Common myeloid progenitor, CD34-positive (primary cell): Measurements from ENCODE around the gene PRKAR1A.

Source experiments
- CTCF ChIA-PET: fragments of 350-600 bp; sonication (Branson Sonifier 250); formaldehyde crosslinking; loops from one replicate; lab custom pipeline; 2021; ENCODE audit warnings: antibody characterized with exemption; lab: Charles Lee
- POLR2A ChIA-PET: fragments of 350-600 bp; sonication (Branson Sonifier 250); formaldehyde crosslinking; loops from one replicate; lab custom pipeline; 2021; ENCODE audit warnings: antibody characterized with exemption; lab: Charles Lee
- DNase-seq, 3 donors: peaks; one replicate each; pipeline versions ENCODE4 v3.0.0 to v3.0.0-alpha.2; 2013
- H3K27ac ChIP-seq, 2 experiments: 1 replicate in 1 of 2; 2 replicates in 1 of 2; pipeline ENCODE4 v1.7.0; 2013; ENCODE audit warnings: inconsistent platforms in 2 of 2, low read length in 2 of 2, mild to moderate bottlenecking in 2 of 2, low read depth in 1 of 2, moderate library complexity in 1 of 2; ENCODE audit not compliant: severe bottlenecking in 2 of 2, insufficient read depth in 1 of 2, poor library complexity in 1 of 2
- H3K27me3 ChIP-seq, 5 experiments: replicated peaks in 2 of 5; 1 replicate in 3 of 5; 2 replicates in 2 of 5; pipeline versions ENCODE4 v1.6.1 to v1.7.0; 2013; ENCODE audit warnings: low read length in 4 of 5, mild to moderate bottlenecking in 2 of 5, moderate library complexity in 2 of 5, inconsistent platforms in 1 of 5; ENCODE audit not compliant: insufficient read depth in 5 of 5, control insufficient read depth in 4 of 5
- H3K36me3 ChIP-seq, 4 experiments: 1 replicate in 2 of 4; 2 replicates in 2 of 4; pipeline versions ENCODE4 v1.6.1 to v1.7.0; 2013; ENCODE audit warnings: low read length in 3 of 4, control low read depth in 1 of 4, mild to moderate bottlenecking in 1 of 4; ENCODE audit not compliant: control insufficient read depth in 4 of 4, insufficient read depth in 4 of 4
- H3K4me1 ChIP-seq, 4 experiments: 1 replicate in 3 of 4; 2 replicates in 1 of 4; pipeline versions ENCODE4 v1.6.1 to v1.7.1; 2013; ENCODE audit warnings: low read length in 3 of 4, mild to moderate bottlenecking in 3 of 4, control low read depth in 1 of 4, inconsistent platforms in 1 of 4, moderate library complexity in 1 of 4; ENCODE audit not compliant: control insufficient read depth in 4 of 4, insufficient read depth in 4 of 4; ENCODE audit errors: control extremely low read depth in 1 of 4
- H3K4me3 ChIP-seq, 7 experiments: 1 replicate in 4 of 7; 2 replicates in 3 of 7; pipeline versions ENCODE4 v1.5.1 to v1.7.0; 2013; ENCODE audit warnings: mild to moderate bottlenecking in 7 of 7, low read length in 6 of 7, moderate library complexity in 6 of 7, inconsistent platforms in 2 of 7, low read depth in 2 of 7, control low read depth in 1 of 7; ENCODE audit not compliant: insufficient read depth in 4 of 7, control insufficient read depth in 1 of 7; ENCODE audit errors: extremely low read depth in 1 of 7
- H3K9me3 ChIP-seq, 5 experiments: 1 replicate in 4 of 5; 2 replicates in 1 of 5; pipeline versions ENCODE4 v1.6.1 to v1.7.1; 2013; ENCODE audit warnings: low read length in 4 of 5, mild to moderate bottlenecking in 2 of 5, inconsistent platforms in 1 of 5, low read depth in 1 of 5, moderate library complexity in 1 of 5; ENCODE audit not compliant: control insufficient read depth in 4 of 5, insufficient read depth in 2 of 5; ENCODE audit errors: control extremely low read depth in 1 of 5
- WGBS: methylation state at CpG from one replicate; pipeline ENCODE4 v1.1.5; 2013; ENCODE audit not compliant: insufficient coverage; 5-methylcytosine and 5-hydroxymethylcytosine counted together

Gene PRKAR1A

DNA sequence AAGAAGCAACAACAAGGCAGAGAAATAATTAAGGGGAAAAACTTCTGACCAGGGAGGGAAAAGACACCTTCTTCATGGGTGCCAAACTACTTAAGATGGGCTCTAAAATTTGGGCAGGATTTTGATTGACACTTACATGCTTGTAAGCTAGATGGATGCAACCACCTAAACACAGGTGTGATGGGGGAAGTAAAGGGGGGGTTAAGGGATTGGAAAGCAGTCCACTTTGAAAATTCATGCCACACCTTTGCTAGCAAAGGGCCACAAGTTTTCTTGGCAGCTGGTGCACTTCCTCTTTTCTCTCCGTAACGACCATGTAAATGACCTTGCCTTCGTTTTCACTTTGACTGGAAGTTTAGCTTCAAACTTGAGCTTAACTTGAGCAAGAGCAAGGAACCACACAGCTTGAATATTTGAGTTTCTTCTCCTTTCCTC lies 14.3 kb upstream of the PRKAR1A start:
- Histone ChIP-seq H3K9me3 (no peaks in the 10 kb centered on the region), H3K4me1 (peaks cover 7 to 17% (median 14%) of the 10 kb centered on the region in 4 experiments), H3K4me3 (peak overlapping the region in 4 of 7 experiments; percentile 8 to 55 (median 28)), H3K36me3 (no peaks in the 10 kb centered on the region), H3K27ac (no peak overlapping the region), H3K27me3 (no peaks in the 10 kb centered on the region)
- DNase-seq = peak; percentile 78 to 95 (median 94)
- WGBS = 3% methylated on average over 3 of the region's 3 CpGs
- ChIA-PET POLR2A (interaction anchor here (0.6 to 1.5 kb wide), 2 partner anchors 12 to 335 kb away, joined by 4 read pairs; no protein-coding TSS in a partner anchor), CTCF (interaction anchor here (0.6 to 2.7 kb wide), 10 partner anchors 9 to 325 kb away, joined by 3 to 11 read pairs (median 3); no protein-coding TSS in a partner anchor)

DNA sequence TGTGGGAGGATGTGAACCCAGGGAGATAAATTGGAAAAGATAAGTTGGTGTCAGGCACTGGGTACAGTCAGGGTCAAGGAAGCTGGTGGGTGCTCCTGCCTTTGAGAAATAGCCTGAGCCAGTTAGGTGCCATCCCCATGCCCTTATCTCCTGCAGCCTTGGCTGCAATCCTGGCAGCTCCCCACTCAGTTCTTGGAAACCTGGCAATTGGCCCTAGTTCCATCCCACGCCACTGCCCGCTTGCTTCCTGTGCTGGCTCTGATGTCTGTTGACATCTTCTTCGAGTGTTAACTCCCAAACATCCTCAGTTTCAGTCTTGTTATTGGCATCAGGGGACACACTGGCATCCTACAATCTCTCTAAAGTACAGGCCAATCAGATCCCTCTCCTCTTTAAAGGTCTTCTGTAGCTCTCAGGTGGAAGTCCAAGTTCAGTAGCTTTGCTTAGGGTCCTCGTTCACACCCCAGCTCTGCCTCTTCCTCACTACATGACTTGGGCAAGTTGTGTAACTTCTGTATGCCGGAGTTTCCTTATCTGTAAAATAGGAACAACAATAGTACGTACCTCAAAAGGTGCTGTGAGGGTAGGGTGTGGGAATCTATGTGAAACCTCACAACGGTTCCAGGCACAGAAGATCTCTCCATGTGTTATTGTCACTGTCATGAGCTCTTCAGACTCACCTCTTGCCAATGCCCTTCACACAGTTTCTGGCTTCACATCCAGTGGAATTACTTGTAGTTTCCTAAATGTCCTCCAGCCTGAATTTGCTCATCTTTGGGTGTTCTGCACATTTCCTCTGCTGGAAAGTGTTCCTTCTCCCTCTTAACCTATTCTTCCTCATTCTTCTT lies 13.5 kb upstream of the PRKAR1A start:
- H3K4me1 ChIP-seq = peaks cover 7 to 17% (median 14%) of the 10 kb centered on the region in 4 experiments
- peak overlapping the region in 4 of 7 experiments; percentile 8 to 55 (median 28) for H3K4me3 ChIP-seq
- no peaks in the 10 kb centered on the region for H3K27me3 ChIP-seq
- H3K27ac ChIP-seq = no peak overlapping the region
- H3K9me3 ChIP-seq = peaks cover 0 to 1% (median 0%) of the 10 kb centered on the region in 5 experiments
- CTCF ChIA-PET = interaction anchor here (0.9 to 2.7 kb wide), 4 partner anchors 8 to 34 kb away, joined by 3 to 11 read pairs (median 4); no protein-coding TSS in a partner anchor
- 47% methylated on average over 4 of the region's 7 CpGs for WGBS
- POLR2A ChIA-PET = no interaction called here
- H3K36me3 ChIP-seq = no peaks in the 10 kb centered on the region
- DNase-seq = no peak

DNA sequence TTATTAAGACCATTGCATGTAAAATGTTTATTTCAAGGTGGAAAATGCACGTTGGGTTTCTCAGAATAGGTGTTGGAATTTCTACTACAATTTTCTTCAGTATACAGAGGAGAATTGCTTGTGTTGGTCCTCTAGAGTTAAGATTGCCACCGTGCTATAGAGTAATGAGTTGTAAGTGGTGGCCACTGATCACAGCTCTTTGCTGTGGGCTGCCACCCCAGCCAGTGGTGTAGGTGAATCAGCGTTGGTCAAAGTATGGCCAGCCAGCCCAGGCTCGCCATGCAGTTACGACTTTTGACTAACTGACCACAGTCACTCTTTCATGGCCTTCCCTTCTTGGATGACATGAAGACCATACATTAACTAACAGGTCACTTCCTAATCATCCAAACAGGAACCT lies 12.6 kb upstream of the PRKAR1A start:
- peaks cover 0 to 1% (median 0%) of the 10 kb centered on the region in 5 experiments for H3K9me3 ChIP-seq
- no peak overlapping the region for H3K4me3 ChIP-seq
- POLR2A ChIA-PET = no interaction called here
- 100% methylated on average over 3 of the region's 5 CpGs for WGBS
- CTCF ChIA-PET = no interaction called here
- no peak overlapping the region for H3K27ac ChIP-seq
- H3K36me3 ChIP-seq = no peaks in the 10 kb centered on the region
- no peaks in the 10 kb centered on the region for H3K27me3 ChIP-seq
- H3K4me1 ChIP-seq = peaks cover 7 to 17% (median 14%) of the 10 kb centered on the region in 4 experiments
- DNase-seq = no peak

DNA sequence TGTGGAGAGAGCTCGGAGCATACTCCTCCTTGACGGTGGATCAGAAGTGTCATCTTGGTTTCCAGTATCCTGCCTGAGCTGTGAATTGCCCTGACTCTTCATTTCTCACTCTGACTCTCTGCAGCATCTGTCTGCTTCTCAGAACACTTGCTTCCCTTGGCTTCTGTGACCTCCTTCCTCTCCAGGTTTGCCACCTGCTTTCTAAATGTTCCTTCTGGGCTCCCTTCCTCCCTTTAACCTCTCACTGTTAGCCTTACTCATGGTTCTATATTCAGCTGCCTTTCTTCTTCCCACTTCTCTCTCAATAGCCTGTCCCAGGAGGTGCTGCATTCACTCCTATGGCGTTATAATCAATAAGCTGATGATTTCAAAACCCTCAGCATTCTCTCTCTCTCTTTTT lies 11.2 kb upstream of the PRKAR1A start:
- H3K9me3 ChIP-seq = peaks cover 0 to 1% (median 0%) of the 10 kb centered on the region in 5 experiments
- 92% methylated on average over 3 of the region's 3 CpGs for WGBS
- CTCF ChIA-PET = interaction anchor here (1.1 to 2.1 kb wide), 3 partner anchors 9 to 19 kb away, joined by 3 to 6 read pairs (median 4); no protein-coding TSS in a partner anchor

DNA sequence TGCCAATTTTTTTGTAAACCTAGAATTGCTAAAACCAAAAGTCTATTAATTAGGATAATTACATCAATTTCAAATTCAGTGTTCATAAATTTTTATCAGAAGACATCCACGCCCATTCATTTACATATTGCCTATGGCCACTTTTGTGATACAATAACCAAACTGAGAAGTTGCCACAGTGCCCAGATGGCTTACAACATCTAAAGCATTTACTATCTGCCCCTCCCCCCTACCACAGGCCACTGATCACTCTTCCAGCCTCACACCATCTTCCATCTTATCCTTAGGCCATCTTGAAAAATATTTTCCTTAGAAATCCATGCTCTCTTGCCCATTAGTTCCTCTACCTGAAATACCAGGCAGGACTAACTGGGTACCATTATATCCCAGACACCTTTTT lies 6.3 kb upstream of the PRKAR1A start:
- DNase-seq = no peak
- no peaks in the 10 kb centered on the region for H3K27me3 ChIP-seq
- ChIA-PET CTCF (interaction anchor here (1.0 kb wide), 1 partner anchor 9 kb away, joined by 3 read pairs; no protein-coding TSS in a partner anchor), POLR2A (no interaction called here)
- H3K27ac ChIP-seq = no peak overlapping the region
- no peak overlapping the region for H3K4me3 ChIP-seq
- H3K4me1 ChIP-seq = peaks cover 0 to 19% (median 11%) of the 10 kb centered on the region in 4 experiments
- H3K36me3 ChIP-seq = no peaks in the 10 kb centered on the region
- 100% methylated on average over 1 of the region's 1 CpG for WGBS
- H3K9me3 ChIP-seq = peaks cover 0 to 1% (median 0%) of the 10 kb centered on the region in 5 experiments

More for the DNA sequence above, 11.2 kb upstream of the PRKAR1A start:
- Histone ChIP-seq H3K27me3 (no peaks in the 10 kb centered on the region), H3K27ac (no peak overlapping the region), H3K4me3 (no peak overlapping the region), H3K36me3 (no peaks in the 10 kb centered on the region), H3K4me1 (peaks cover 7 to 17% (median 14%) of the 10 kb centered on the region in 4 experiments)
- POLR2A ChIA-PET = no interaction called here
- DNase-seq = no peak

DNA sequence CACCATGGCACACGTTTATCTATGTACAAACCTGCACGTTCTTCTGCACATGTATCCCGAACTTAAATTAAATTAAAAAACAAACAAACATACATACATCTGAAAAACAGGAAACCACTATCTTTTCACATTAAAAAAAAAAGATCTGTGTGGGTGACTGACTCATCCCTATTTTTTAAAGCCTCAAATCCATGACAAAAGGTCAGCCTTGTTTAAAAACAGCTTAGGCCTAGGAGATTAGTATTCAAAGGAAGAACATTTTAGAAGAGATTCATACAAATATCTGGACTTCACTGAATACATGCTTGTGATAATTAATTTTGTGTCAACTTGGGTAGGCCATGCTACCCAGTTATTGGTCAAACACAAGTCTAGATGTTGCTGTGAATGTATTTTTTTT lies 4.7 kb upstream of the PRKAR1A start:
- DNase-seq = no peak
- no peak overlapping the region for H3K4me3 ChIP-seq
- H3K27me3 ChIP-seq = no peaks in the 10 kb centered on the region
- H3K9me3 ChIP-seq = peaks cover 0 to 1% (median 0%) of the 10 kb centered on the region in 5 experiments
- WGBS = 100% methylated on average over 3 of the region's 3 CpGs
- H3K36me3 ChIP-seq = no peaks in the 10 kb centered on the region
- POLR2A ChIA-PET = no interaction called here
- CTCF ChIA-PET = interaction anchor here (1.0 to 1.5 kb wide), 2 partner anchors 10 to 41 kb away, joined by 3 read pairs; no protein-coding TSS in a partner anchor
- peaks cover 3 to 30% (median 20%) of the 10 kb centered on the region in 4 experiments for H3K4me1 ChIP-seq
- no peak overlapping the region for H3K27ac ChIP-seq
